ENCODE data around the gene OPCML.

OPCML gene

GRCh38 chr11:132962041-132962440 lies 570.3 kb downstream of the OPCML start:
- no peak for DNase-seq

DNA sequence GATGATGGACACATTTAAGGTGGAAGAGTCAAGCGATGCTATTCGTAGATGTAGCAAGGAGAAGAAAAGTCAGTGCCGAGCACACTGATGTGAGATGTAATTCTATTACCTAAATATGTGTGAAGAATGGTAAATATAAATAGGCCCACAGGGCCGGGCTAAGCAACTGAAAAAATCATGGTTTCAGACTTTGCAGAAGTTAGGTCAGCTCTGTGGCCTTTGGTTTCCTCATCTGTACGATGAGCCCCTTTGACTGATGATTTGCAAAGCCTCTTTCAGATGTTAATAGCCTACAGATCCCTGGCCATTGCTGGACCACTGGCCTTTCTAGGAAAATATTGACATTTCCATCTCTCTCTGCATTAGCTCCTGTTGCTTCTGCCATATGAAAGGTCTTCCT lies 570.8 kb downstream of the OPCML start:
- no peak for DNase-seq

GRCh38 chr11:132960273-132961078 lies 571.8 kb downstream of the OPCML start:
- no peak for DNase-seq

DNA sequence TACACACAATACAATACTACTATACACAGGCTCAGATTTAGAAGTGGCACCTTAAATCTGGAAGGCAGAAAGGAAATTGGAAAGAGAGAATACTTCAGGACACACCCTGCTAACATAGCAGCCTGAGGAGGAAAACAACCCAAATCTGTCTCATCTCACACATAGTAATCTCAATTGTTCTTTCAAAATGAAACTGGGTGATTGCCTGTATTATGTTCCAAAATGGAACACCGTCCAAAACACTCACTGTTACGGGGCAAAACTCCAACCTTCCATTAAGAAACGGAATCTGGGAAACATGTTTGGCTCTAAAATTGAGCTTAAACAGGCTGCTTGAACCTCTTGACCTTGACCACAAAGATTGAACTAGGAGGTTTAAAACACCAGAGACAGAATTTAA lies 572.6 kb downstream of the OPCML start:
- no peak for DNase-seq

DNA sequence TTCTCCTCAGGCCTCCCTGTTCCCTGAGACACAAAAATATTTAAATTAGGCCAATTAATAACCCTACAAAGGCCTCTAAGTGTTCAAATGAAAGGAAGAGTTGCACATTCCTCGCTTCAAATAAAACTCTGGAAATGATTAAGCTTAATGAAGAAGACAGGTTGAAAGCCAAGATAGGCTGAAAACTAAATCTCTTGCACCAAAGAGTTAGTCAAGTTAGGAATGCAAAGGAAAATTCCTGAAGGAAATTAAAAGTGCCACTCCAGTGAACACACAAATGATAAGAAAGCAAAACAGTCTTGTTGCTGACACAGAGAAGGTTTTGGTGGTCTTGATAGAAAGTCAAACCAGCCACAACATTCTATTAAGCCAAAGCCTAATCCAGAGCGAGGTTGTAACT lies 574.4 kb downstream of the OPCML start:
- DNase-seq = no peak

DNA sequence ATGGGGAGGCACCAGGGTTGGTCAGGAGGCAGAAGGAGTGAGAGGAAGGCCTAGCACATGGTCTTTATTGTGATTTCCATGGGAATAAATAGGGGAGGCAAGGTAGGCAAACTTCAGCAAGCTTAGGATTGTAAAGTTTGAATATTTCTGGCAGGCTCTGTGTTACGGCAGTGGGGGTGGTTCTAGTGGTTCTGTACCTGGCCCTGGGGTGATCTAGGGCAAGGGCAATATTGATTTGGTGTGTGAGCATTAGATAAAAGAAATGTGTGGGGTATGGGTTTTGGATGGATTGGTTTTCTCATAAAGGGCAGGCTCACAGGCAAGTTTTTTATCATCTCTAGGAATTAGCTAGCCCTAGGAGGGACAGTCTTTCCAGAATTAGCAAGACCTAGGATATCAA lies 584.0 kb downstream of the OPCML start:
- DNase-seq = no peak

GRCh38 chr11:132944569-132944944 lies 587.7 kb downstream of the OPCML start:
- DNase-seq = no peak

- no peak for DNase-seq
Observed at GRCh38 chr11:132943706-132944568, 588.4 kb downstream of the OPCML start.

DNA sequence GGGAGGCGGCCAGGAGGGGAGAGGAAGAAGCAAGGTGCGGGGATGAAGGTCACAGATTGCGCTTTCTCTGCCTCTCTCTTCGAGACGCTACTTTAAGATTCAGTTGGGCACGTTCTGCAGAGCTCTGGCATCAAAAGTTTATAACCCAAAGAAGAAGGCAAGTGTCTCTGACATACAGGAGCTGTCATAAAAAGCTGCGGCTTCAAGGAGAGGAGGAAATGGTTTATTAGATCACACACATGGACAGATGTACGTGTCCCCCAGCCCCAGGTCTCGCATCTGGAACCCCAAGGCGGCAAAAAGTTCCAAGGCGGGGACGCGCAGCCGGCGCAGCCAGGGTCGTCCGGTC lies 589.0 kb downstream of the OPCML start:
- DNase-seq = no peak

- DNase-seq = no peak
Observed at GRCh38 chr11:132942611-132943356, 589.5 kb downstream of the OPCML start.

DNA sequence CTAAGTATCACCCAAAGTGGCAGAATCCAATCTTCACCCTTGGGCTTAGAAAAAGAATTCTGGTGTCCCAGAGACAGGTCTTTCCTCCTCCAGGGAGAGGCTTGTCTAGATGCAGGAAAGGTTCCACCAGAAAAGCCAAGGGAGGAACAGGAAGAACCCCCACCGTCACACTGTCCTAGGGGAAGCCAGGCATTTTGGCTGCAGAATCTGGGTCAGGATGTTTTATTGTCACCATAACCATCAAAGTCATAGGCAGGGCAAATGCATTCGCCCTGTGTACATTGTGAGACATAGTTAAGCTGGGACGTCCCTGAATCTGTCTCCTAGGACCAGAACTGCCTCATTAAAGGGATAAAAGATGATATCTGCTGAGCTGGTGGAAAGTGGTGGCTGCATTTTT lies 590.5 kb downstream of the OPCML start:
- no peak for DNase-seq

GRCh38 chr11:132941024-132941646 lies 591.2 kb downstream of the OPCML start:
- peak in 1 of 2 experiments; percentile 4 for DNase-seq

GRCh38 chr11:132937016-132937415 lies 595.3 kb downstream of the OPCML start:
- no peak for DNase-seq

- no peak for DNase-seq
Observed at GRCh38 chr11:132935383-132935782, 596.9 kb downstream of the OPCML start.

GRCh38 chr11:132933703-132934102 lies 598.6 kb downstream of the OPCML start:
- DNase-seq = no peak

DNA sequence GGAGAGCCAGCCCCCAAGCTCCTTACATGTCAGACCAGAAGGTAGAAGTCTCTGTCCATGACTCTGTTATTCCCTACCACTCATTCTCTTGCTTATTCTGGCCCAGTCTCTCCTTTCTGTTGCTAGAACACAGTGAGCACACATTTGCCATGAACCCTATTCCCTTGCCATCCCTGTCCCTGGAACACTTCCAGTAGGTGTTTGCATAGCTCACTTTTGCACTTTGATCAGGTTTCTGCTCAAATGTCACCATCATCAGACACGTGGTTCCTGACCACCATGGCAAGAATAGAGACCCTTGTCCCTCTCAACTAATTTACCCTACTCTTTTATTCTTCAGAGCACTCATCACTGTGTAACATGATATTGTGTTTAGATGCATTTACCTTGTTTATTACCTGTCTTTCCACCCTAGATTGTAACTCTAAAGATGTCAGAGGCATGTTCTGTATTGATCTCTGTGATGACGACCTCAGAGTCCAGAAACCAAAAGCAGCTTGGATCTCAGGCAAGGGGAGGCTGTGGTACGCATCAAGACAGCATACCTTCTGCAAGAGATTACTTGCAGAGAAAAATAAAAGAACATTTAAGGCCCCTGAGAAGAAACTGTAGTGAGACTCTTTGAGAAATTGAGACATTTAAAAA lies 606.4 kb downstream of the OPCML start:
- no peak for DNase-seq

DNA sequence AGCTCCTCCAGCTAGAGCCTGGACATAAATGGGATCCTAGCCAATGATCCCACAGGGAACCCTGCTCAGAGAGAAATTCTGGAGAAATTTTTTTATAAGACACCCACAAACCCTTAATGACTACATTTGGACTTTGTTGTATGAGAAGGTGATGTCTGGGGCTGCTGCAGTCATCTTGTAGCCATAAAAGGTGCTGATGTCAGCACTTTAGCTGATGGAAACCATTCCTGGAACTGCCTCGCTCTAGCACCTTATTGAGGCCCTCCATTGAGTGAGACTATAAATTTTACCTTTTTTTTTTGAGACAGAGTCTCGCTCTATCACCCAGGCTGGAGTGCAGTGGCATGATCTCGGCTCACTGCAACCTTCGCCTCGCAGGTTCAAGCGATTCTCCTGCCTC lies 610.7 kb downstream of the OPCML start:
- no peak for DNase-seq

DNA sequence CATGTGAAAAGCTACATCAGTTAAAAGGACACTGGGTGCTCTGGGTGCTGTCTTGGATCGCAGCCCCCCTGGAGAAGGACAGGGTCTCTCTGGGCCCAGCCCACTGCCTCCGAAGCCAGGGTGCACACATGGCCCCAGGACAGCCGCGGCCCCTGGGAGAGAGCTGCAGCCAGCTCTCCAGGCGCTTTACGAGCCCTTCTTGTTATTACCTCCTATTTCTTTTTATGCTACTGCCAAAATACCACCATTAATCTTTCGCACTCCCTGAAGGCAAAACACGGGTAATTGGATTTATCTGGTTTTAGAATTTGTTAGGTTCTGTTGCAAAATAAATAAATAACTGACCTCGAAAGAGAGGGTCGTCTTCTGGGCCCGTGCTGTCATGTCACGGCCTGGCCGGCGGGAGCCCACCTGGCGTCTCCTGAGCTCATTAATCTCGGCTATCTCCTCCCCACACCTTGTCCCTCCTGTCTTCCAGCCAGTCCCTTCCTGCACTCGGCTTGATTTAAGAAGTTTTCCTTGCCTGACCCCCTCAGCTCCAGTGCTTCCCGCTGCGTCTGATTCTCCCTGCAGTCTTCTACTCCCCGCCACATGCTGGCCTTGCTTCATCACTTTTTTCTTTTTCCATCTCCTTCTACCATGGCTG lies 611.7 kb downstream of the OPCML start:
- no peak for DNase-seq

DNA sequence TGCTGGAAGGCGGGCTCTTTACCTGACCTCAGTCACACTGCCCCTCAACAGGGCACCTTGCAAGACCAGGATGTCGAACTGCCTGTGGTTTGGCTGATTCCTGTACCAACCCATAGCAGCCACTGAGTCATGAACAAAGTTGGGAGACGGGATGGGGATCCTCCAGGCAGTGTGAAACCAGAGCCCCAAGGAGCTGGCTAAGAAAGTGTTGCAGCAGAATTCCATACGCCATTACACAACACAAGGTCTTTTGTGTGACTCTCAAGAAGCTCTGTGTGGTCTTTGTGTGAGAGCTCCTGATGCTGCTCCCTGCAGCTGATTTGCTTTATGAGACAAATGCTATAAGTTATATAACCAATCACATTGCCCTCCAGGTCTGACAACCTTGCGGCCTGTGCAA lies 617.7 kb downstream of the OPCML start:
- DNase-seq = no peak

GRCh38 chr11:132913886-132914285 lies 618.4 kb downstream of the OPCML start:
- no peak for DNase-seq

- no peak for DNase-seq
Observed at GRCh38 chr11:132913295-132913694, 619.0 kb downstream of the OPCML start.

DNA sequence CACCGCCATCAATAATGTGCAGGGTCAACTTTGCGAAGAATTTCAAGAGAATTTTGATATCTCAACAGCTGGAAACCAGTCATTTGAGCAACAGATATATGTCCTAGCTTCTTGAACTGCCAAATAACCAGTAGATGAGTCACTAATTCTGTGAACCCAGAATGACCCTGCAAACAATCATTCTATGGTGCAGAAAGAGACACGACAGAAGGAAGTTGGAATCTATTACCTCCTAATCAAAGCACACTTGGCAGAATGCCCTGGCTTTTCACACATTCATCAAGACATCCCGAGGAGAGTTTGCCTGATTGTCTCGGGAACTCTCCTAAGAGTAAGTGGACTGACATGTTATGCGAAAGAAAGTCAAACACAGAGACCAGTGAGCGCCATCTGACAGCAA lies 621.1 kb downstream of the OPCML start:
- DNase-seq = no peak

Data from NCI-H446 (cell line).